Heart left ventricle (tissue), 13 donors: ENCODE measurements around the gene WDR37.

ENCODE experiments used
- CTCF ChIP-seq, 12 donors: fragments of 200-600 bp; sonication (generic) in 4 of 12; IDR thresholded peaks; one replicate each; pipeline versions ENCODE4 v1.5.0 to v1.8.0; 2018 to 2022; ENCODE audit warnings: antibody characterized with exemption in 12 of 12, mild to moderate bottlenecking in 5 of 12
- POLR2A ChIP-seq, 2 donors: fragments of 450-650 bp; IDR thresholded peaks; one replicate each; pipeline ENCODE4 v1.6.1; 2017; ENCODE audit warnings: antibody characterized with exemption in 2 of 2, mild to moderate bottlenecking in 2 of 2, moderate library complexity in 2 of 2
- donor health status: ischemic (EF 13 %, LVEDD 7.1; RV severe dilation, severe dysfunction).
- donor health status: DM: no; HTN: yes; CAD: no.
- donor health status: DM: no; HTN: no; CAD: no.
- donor health status: ischemic (EF 25% LVEDD 6.9; RV normal size, moderate dysfunction).
- donor health status: ischemic (EF 25% LVEDD 5.7; RV mildly dilated, moderate dysfunction).
- donor health status: ischemic (EF 35%, LVEDD 5.7; RV mildly dilated, moderate dysfunction).
- donor health status: nonischemic (EF 11% LVEDD 7.7; RV severe dilation, severe dysfunction).
- donor health status: DM: yes; HTN: yes; CAD: no.
- donor health status: PGD.
- donor health status: ischemic (EF 29% LVEDD 5.4; RV normal size, mild dysfunction).
- donor health status: nonischemic (EF 23%, LVEDD 6.1; RV moderate dilation, normal function).

- TF ChIP-seq CTCF (IDR thresholded peaks at IDR 0.05): no peak
- TF ChIP-seq POLR2A (IDR thresholded peaks at IDR 0.05): no peak
These were observed 46.6 kb downstream of the WDR37 start for GRCh38 chr10:1102831-1103230.
